Stimulated activated CD8-positive, alpha-beta memory T cell treated with anti-CD3 and anti-CD28 coated beads, Interleukin-12 subunit alpha, Interleukin-12 subunit beta, amount 100 ng/mL, for 4 hours (primary cell): Measurements from ENCODE around the gene CSAG3.
"Not testable (repeated sequence)": the region's sequence is repeated elsewhere in the genome, so short reads cannot be mapped to it uniquely, and the experiment has no call there.

Experiments
- DNase-seq: peaks from one replicate; pipeline ENCODE4 v3.0.0-alpha.2; 2020; ENCODE audit warnings: low read depth

CSAG3 gene

GRCh38 chrX:152758918-152759317 lies at the start of gene CSAG3:
TSS of gene CSAG3 (plus strand) at chrX:152759218.
- not testable (repeated sequence) for DNase-seq

GRCh38 chrX:152713195-152713594 lies 45.8 kb upstream of the CSAG3 start:
- DNase-seq, result not testable (repeated sequence)

GRCh38 chrX:152713815-152714787 lies 44.9 kb upstream of the CSAG3 start, which contains the start of gene MAGEA2B:
TSS of gene MAGEA2B (plus strand) at chrX:152714628. CDS start at chrX:152717107, 2,479 bp downstream.
- DNase-seq, result not testable (repeated sequence)

GRCh38 chrX:152725409-152725808 lies 33.6 kb upstream of the CSAG3 start:
- no peak for DNase-seq

GRCh38 chrX:152733261-152733975 lies 25.6 kb upstream of the CSAG3 start, which contains the start of the genes CSAG1 and MAGEA12:
TSS of gene CSAG1 (minus strand) at chrX:152733721. CDS start at chrX:152732460, 1,261 bp downstream.
TSS of gene MAGEA12 (plus strand) at chrX:152733757. CDS start at chrX:152736162, 2,405 bp downstream.
- no peak for DNase-seq

GRCh38 chrX:152734143-152734858 lies 24.7 kb upstream of the CSAG3 start:
- DNase-seq, result not testable (repeated sequence)

- DNase-seq, result no peak
Measured at GRCh38 chrX:152735101-152735500, 23.9 kb upstream of the CSAG3 start.

- no peak for DNase-seq
Measured at GRCh38 chrX:152735860-152736511, 23.0 kb upstream of the CSAG3 start.

- not testable (repeated sequence) for DNase-seq
Measured at GRCh38 chrX:152736528-152736927, 22.5 kb upstream of the CSAG3 start.

GRCh38 chrX:152738560-152738959 lies 20.5 kb upstream of the CSAG3 start:
- no peak for DNase-seq

GRCh38 chrX:152753686-152754650 lies 5.0 kb upstream of the CSAG3 start, which contains the start of gene MAGEA2:
TSS of gene MAGEA2 (minus strand) at chrX:152753842. CDS start at chrX:152751363, 2,479 bp downstream.
- not testable (repeated sequence) for DNase-seq

GRCh38 chrX:152754871-152755270 lies 4.1 kb upstream of the CSAG3 start:
- DNase-seq, result not testable (repeated sequence)

- not testable (repeated sequence) for DNase-seq
Measured at GRCh38 chrX:152759544-152759943, 526 bp downstream of the CSAG3 start.

- not testable (repeated sequence) for DNase-seq
Measured at GRCh38 chrX:152761582-152761981, 2.6 kb downstream of the CSAG3 start.

GRCh38 chrX:152766562-152766961 lies 7.5 kb downstream of the CSAG3 start:
- not testable (repeated sequence) for DNase-seq

GRCh38 chrX:152769549-152770289 lies 10.7 kb downstream of the CSAG3 start, which contains the start of gene MAGEA6:
TSS of gene MAGEA6 (minus strand) at chrX:152769689. CDS start at chrX:152767650, 2,039 bp downstream.
- not testable (repeated sequence) for DNase-seq

- DNase-seq, result not testable (repeated sequence)
Measured at GRCh38 chrX:152787062-152787461, 28.0 kb downstream of the CSAG3 start.

GRCh38 chrX:152798945-152799344 lies 39.9 kb downstream of the CSAG3 start:
- DNase-seq, result no peak

- no peak for DNase-seq
Measured at GRCh38 chrX:152806035-152806434, 47.0 kb downstream of the CSAG3 start.
